ENCODE data around the gene EEF2KMT.
"Not testable (repeated sequence)": the region's sequence is repeated elsewhere in the genome, so short reads cannot be mapped to it uniquely, and the experiment has no call there.

EEF2KMT gene

GRCh38 chr16:5098221-5099159, 895 bp upstream of the EEF2KMT start:
- FAIRE-seq (peak; percentile 36), DNase-seq (ENCODE audit: insufficient read length) (peak; percentile 25)

GRCh38 chr16:5097061-5097469, 530 bp downstream of the EEF2KMT start:
- not testable (repeated sequence) for DNase-seq (ENCODE audit: insufficient read length); FAIRE-seq

GRCh38 chr16:5096437-5097060, 1.0 kb downstream of the EEF2KMT start:
- not testable (repeated sequence) for DNase-seq (ENCODE audit: insufficient read length); FAIRE-seq

- not testable (repeated sequence) for FAIRE-seq
These were observed 2.3 kb downstream of the EEF2KMT start for GRCh38 chr16:5095145-5095830.

GRCh38 chr16:5093746-5094145, 3.8 kb downstream of the EEF2KMT start:
- not testable (repeated sequence) for DNase-seq (ENCODE audit: insufficient read length); FAIRE-seq

More at GRCh38 chr16:5095145-5095830, 2.3 kb downstream of the EEF2KMT start:
- DNase-seq (ENCODE audit: insufficient read length), result not testable (repeated sequence)

GRCh38 chr16:5093081-5093480, 4.5 kb downstream of the EEF2KMT start:
- not testable (repeated sequence) for FAIRE-seq; DNase-seq (ENCODE audit: insufficient read length)

GRCh38 chr16:5090592-5090991, 7.0 kb downstream of the EEF2KMT start:
- DNase-seq (ENCODE audit: insufficient read length); FAIRE-seq: not testable (repeated sequence)

- FAIRE-seq, result not testable (repeated sequence)
These were observed 7.6 kb downstream of the EEF2KMT start for GRCh38 chr16:5089911-5090555.

GRCh38 chr16:5088936-5089335, 8.7 kb downstream of the EEF2KMT start:
- not testable (repeated sequence) for FAIRE-seq; DNase-seq (ENCODE audit: insufficient read length)

More at GRCh38 chr16:5089911-5090555, 7.6 kb downstream of the EEF2KMT start:
- not testable (repeated sequence) for DNase-seq (ENCODE audit: insufficient read length)

GRCh38 chr16:5088086-5088790, 9.4 kb downstream of the EEF2KMT start:
- DNase-seq (ENCODE audit: insufficient read length); FAIRE-seq: not testable (repeated sequence)

- FAIRE-seq; DNase-seq (ENCODE audit: insufficient read length): not testable (repeated sequence)
These were observed 11.9 kb downstream of the EEF2KMT start for GRCh38 chr16:5085716-5086115.

- DNase-seq (ENCODE audit: insufficient read length); FAIRE-seq: not testable (repeated sequence)
These were observed 12.8 kb downstream of the EEF2KMT start for GRCh38 chr16:5084802-5085201.

- not testable (repeated sequence) for FAIRE-seq; DNase-seq (ENCODE audit: insufficient read length)
These were observed 13.4 kb downstream of the EEF2KMT start for GRCh38 chr16:5084099-5084731.

- not testable (repeated sequence) for DNase-seq (ENCODE audit: insufficient read length); FAIRE-seq
These were observed 13.9 kb downstream of the EEF2KMT start for GRCh38 chr16:5083646-5084045.

GRCh38 chr16:5080996-5081395, 16.6 kb downstream of the EEF2KMT start:
- DNase-seq (ENCODE audit: insufficient read length); FAIRE-seq: not testable (repeated sequence)

- not testable (repeated sequence) for FAIRE-seq; DNase-seq (ENCODE audit: insufficient read length)
These were observed 17.1 kb downstream of the EEF2KMT start for GRCh38 chr16:5080461-5080860.
